ENCODE measurements around the gene GPANK1.
A peak's percentile ranks its signal among the peaks of the same experiment; 100 is the strongest.

Gene GPANK1

DNA sequence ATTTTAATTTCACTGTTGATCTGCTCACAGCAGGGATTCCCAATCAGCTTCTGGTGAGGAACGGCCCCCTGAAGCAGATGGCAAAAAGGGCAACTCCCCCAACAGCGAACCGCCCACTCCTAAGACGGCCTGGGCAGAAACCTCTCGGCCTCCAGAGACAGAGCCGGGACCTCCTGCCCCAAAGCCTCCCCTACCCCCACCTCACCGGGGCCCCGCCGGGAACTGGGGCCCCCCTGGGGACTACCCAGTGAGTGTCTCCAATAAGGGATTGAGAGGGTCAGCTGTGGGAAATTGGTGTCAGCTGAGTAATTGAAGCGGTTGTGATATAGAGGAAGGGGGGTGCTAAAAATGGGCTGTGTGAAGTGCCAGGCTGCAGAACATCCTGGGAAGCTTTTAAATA, 37.8 kb downstream of the GPANK1 start:
- H3K27me3 Mint-ChIP-seq (ENCODE audit: low read depth): no peaks in the 10 kb centered on the region
- H3K27ac Mint-ChIP-seq: no peak overlapping the region

DNA sequence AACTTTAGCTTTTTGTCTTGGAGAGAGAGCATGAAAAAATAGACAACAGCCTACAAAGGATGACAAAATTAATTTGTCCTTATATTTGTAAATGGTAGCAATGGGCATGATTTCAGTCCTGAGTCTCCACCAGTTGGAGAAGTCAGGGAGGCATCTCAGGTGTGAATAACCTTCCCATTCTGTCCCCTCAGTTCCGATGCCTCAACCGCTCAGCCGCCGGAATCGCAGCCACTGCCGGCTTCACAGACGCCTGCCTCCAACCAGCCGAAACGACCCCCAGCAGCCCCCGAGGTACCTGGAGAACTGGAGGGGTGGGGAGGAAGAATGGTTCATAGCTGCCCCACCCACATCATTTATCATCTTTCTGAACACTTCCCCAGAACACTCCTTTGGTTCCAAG, 40.7 kb downstream of the GPANK1 start:
- TF ChIP-seq, protein P1, sequence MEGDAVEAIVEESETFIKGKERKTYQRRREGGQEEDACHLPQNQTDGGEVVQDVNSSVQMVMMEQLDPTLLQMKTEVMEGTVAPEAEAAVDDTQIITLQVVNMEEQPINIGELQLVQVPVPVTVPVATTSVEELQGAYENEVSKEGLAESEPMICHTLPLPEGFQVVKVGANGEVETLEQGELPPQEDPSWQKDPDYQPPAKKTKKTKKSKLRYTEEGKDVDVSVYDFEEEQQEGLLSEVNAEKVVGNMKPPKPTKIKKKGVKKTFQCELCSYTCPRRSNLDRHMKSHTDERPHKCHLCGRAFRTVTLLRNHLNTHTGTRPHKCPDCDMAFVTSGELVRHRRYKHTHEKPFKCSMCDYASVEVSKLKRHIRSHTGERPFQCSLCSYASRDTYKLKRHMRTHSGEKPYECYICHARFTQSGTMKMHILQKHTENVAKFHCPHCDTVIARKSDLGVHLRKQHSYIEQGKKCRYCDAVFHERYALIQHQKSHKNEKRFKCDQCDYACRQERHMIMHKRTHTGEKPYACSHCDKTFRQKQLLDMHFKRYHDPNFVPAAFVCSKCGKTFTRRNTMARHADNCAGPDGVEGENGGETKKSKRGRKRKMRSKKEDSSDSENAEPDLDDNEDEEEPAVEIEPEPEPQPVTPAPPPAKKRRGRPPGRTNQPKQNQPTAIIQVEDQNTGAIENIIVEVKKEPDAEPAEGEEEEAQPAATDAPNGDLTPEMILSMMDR (IDR thresholded peaks at IDR 0.05; ENCODE audit: unreplicated experiment in 3 of 3): no peak
- H3K9me3 Mint-ChIP-seq: no peaks in the 10 kb centered on the region
- H3K4me1 Mint-ChIP-seq: peaks cover 14% of the 10 kb centered on the region
- H3K27me3 Mint-ChIP-seq (ENCODE audit: low read depth): no peaks in the 10 kb centered on the region
- peaks cover 65% of the 10 kb centered on the region for H3K36me3 Mint-ChIP-seq (ENCODE audit: low read depth)
- H3K27ac Mint-ChIP-seq: no peak overlapping the region
- H3K4me3 Mint-ChIP-seq: no peak overlapping the region

More for the DNA sequence above, 37.8 kb downstream of the GPANK1 start:
- Mint-ChIP-seq H3K4me3 (no peak overlapping the region), H3K4me1 (peaks cover 10% of the 10 kb centered on the region), H3K36me3 (ENCODE audit: low read depth) (peaks cover 85% of the 10 kb centered on the region), H3K9me3 (no peaks in the 10 kb centered on the region)
- TF ChIP-seq, protein P1 (IDR thresholded peaks at IDR 0.05; ENCODE audit: unreplicated experiment in 3 of 3): no peak

DNA sequence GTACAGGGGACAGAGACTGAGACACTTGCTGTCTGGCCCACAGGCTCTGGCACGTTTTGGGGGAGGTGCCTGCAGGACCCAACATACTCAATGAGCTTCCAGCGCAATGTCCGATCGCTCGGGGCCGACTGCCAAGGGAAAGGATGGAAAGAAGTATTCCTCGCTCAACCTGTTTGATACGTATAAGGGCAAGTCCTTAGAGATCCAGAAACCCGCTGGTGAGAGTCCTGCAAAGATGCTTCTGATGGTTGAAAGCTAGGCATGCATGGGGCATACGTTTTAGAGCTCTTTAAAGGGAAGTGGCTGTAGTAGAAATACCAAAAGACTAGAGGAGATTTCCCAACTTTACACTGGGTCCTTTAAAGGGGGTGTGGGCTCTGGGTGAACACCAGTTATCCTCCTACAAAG, 42.1 kb downstream of the GPANK1 start:
- peak overlapping the region; percentile 96 to 99 (median 99) for H3K27ac Mint-ChIP-seq
- H3K9me3 Mint-ChIP-seq: no peaks in the 10 kb centered on the region
- no peaks in the 10 kb centered on the region for H3K27me3 Mint-ChIP-seq (ENCODE audit: low read depth)
- H3K36me3 Mint-ChIP-seq (ENCODE audit: low read depth): peaks cover 51% of the 10 kb centered on the region
- peak overlapping the region; percentile 90 to 96 (median 96) for H3K4me3 Mint-ChIP-seq
- peaks cover 14% of the 10 kb centered on the region for H3K4me1 Mint-ChIP-seq
- TF ChIP-seq, protein P1 (IDR thresholded peaks at IDR 0.05; ENCODE audit: unreplicated experiment in 3 of 3): no peak

DNA sequence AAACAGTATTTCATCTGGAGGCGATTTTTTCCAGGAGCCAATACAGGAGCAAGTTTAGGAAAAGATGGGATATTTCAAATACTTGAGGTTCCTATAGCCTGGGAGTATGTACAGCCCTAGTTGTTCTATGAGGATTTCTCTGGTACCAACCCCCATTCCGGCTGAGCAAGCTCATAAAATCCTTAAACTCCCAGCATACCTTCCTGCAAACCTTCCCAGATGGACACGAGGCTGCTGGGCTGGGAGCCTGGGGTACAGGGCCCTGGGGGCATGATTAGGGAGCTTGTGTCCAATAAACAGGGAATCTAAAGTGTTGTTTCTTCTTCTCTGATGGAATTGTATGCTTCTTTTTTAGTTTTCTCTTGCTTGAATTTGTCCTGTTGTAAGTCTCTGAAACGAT, 42.8 kb downstream of the GPANK1 start:
- TF ChIP-seq, protein P1 (IDR thresholded peaks at IDR 0.05; ENCODE audit: unreplicated experiment in 3 of 3): no peak
- Mint-ChIP-seq H3K27me3 (ENCODE audit: low read depth) (no peaks in the 10 kb centered on the region), H3K9me3 (no peaks in the 10 kb centered on the region), H3K4me1 (peaks cover 15% of the 10 kb centered on the region), H3K27ac (peak overlapping the region; percentile 96 to 99 (median 99)), H3K36me3 (ENCODE audit: low read depth) (peaks cover 44% of the 10 kb centered on the region), H3K4me3 (peak overlapping the region; percentile 90 to 96 (median 96))

DNA sequence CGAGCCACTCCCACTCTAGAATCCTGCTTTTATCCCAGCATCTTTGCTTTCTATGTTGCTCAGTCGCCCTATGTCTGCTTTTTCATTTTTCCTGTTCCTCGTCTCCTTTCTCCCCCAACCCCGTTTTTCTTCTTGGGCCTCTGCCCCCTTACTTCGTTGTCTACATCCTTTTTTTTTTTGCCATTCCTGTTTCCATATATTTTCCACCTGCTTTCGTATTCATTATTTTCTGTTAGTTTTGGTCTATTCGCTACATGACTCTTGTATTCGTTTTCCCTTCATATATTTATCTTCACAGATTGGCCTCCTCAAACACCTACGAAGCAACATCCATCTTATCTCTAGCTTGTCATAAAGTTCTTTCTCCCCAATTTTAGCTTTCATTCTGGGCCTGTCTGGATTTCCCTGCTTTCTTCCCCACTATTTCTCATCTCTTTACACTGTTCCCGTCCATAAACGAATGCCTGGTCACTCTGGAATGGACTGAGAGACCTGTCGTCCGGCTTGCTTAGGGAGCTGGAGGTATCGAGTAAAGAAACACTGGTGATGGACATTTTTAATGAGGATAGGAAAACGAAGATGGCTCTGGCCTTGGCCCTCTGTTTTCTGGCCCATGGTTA, 43.4 kb downstream of the GPANK1 start:
- no peaks in the 10 kb centered on the region for H3K27me3 Mint-ChIP-seq (ENCODE audit: low read depth)
- H3K27ac Mint-ChIP-seq: peak overlapping the region; percentile 96 to 99 (median 99)
- H3K4me1 Mint-ChIP-seq: peaks cover 20% of the 10 kb centered on the region
- peaks cover 39% of the 10 kb centered on the region for H3K36me3 Mint-ChIP-seq (ENCODE audit: low read depth)
- H3K4me3 Mint-ChIP-seq: peak overlapping the region; percentile 90 to 96 (median 96)
- H3K9me3 Mint-ChIP-seq: no peaks in the 10 kb centered on the region
- TF ChIP-seq, protein P1 (IDR thresholded peaks at IDR 0.05; ENCODE audit: unreplicated experiment in 3 of 3): no peak

Measured in nephron (organoid).